K562 (cell line): ENCODE data around the gene RNF167. TPM values are rescaled to one million over a fixed set of nuclear protein-coding genes. Genes with fewer than 3 reads are reported as not detected.

ENCODE experiments used
- ATF1 ChIP-seq, 2 experiments: fragments of 450-650 bp in 1 of 2; IDR thresholded peaks; 2 replicates each; pipeline ENCODE4 v1.6.1; 2016; ENCODE audit warnings: missing compliant biosample characterization in 1 of 2, missing genetic modification characterization in 1 of 2
- CBFB ChIP-seq: sonication (generic); formaldehyde crosslinking; IDR thresholded peaks from 2 replicates; pipeline ENCODE4 v1.4.0; 2020; ENCODE audit warnings: mild to moderate bottlenecking, missing genetic modification reagents
- ETV1 ChIP-seq: fragments of 450-650 bp; conservative IDR thresholded peaks from 2 replicates; pipeline ENCODE4 v1.6.1; 2016; ENCODE audit warnings: missing genetic modification characterization, control low read depth, low read depth, missing compliant biosample characterization
- FOXK1 ChIP-seq: sonication (generic); formaldehyde crosslinking; IDR thresholded peaks from 2 replicates; pipeline ENCODE4 v1.8.0; 2022; ENCODE audit warnings: missing genetic modification reagents, mild to moderate bottlenecking, borderline replicate concordance
- FOXP1 ChIP-seq: sonication (generic); formaldehyde crosslinking; IDR thresholded peaks from 2 replicates; pipeline ENCODE4 v1.8.0; 2022; ENCODE audit warnings: mild to moderate bottlenecking, missing genetic modification reagents
- KLF10 ChIP-seq: fragments of 250-450 bp; sonication (Bioruptor Pico); IDR thresholded peaks from 2 replicates; pipeline ENCODE4 v1.6.1; 2021; ENCODE audit warnings: matching md5 sums
- MTA3 ChIP-seq: fragments of 450-650 bp; formaldehyde crosslinking; IDR thresholded peaks from 2 replicates; pipeline ENCODE4 v1.6.1; 2017; ENCODE audit warnings: mild to moderate bottlenecking, borderline replicate concordance
- MXI1 ChIP-seq: IDR thresholded peaks from 2 replicates; pipeline ENCODE4 v1.6.1; 2011; ENCODE audit warnings: low read depth, mild to moderate bottlenecking, improper control_type of control experiment, low read length
- NFIC ChIP-seq: fragments of 450-650 bp; IDR thresholded peaks from 2 replicates; pipeline ENCODE4 v1.6.1; 2017; ENCODE audit warnings: mild to moderate bottlenecking, inconsistent platforms
- PHF21A ChIP-seq: fragments of 450-650 bp; IDR thresholded peaks from 2 replicates; pipeline ENCODE4 v1.6.1; 2017; ENCODE audit warnings: low read depth, borderline replicate concordance
- PHF8 ChIP-seq: fragments of 200-600 bp; sonication (generic); IDR thresholded peaks from 2 replicates; pipeline ENCODE4 v1.6.1; 2012; ENCODE audit warnings: mixed run types, mild to moderate bottlenecking, inconsistent platforms, low read length, moderate library complexity, borderline replicate concordance
- PML ChIP-seq: IDR thresholded peaks from 2 replicates; pipeline ENCODE4 v1.6.1; 2012; ENCODE audit warnings: low read length, inconsistent platforms
- RAD21 ChIP-seq, 2 experiments: fragments of 250-450 bp in 1 of 2; fragments of 450-650 bp in 1 of 2; sonication (Bioruptor Pico) in 1 of 2; formaldehyde crosslinking in 1 of 2; IDR thresholded peaks in 1 of 2; conservative IDR thresholded peaks in 1 of 2; 2 replicates each; pipeline versions ENCODE4 v1.4.0 to v1.8.0; 2020 to 2022; ENCODE audit warnings: mild to moderate bottlenecking in 2 of 2, moderate library complexity in 1 of 2
- TCF3 ChIP-seq: sonication (generic); formaldehyde crosslinking; IDR thresholded peaks from 2 replicates; pipeline ENCODE4 v1.4.0; 2020; ENCODE audit warnings: mild to moderate bottlenecking, missing genetic modification reagents
- TEAD1 ChIP-seq, 2 experiments: fragments of 450-650 bp in 1 of 2; sonication (generic) in 1 of 2; formaldehyde crosslinking; IDR thresholded peaks; 2 replicates each; pipeline versions ENCODE4 v1.4.0 to v1.8.0; 2020 to 2022; ENCODE audit warnings: mild to moderate bottlenecking in 2 of 2, missing genetic modification reagents in 1 of 2
- U2AF2 ChIP-seq: fragments of 200-400 bp; formaldehyde crosslinking; optimal IDR thresholded peaks from 2 replicates; pipeline ENCODE3; 2017; ENCODE audit warnings: low read depth, mild to moderate bottlenecking, low read length
- ZBTB40 ChIP-seq, 2 experiments: fragments of 450-650 bp in 1 of 2; sonication (generic) in 1 of 2; formaldehyde crosslinking in 1 of 2; IDR thresholded peaks; 2 replicates each; pipeline versions ENCODE4 v1.7.1 to v1.9.0; 2016 to 2022; ENCODE audit warnings: inconsistent platforms in 1 of 2, mild to moderate bottlenecking in 1 of 2, missing genetic modification reagents in 1 of 2
- polyA plus RNA-seq, 8 experiments: library from polyadenylated mRNA; depleted of rRNA in 4 of 8; stranded (reverse) in 5 of 8; unstranded in 3 of 8; fragments of >200 nt; fragmentation: Nextera tagmentation in 2 of 8; fragmentation: Illumina TruSeq in 1 of 8; extraction: Ambion mirVana in 2 of 8; extraction: Trizol in 1 of 8; gene quantifications; 2 replicates each; pipeline versions ENCODE4 v1.2.1 to v1.2.3, GENCODE V29; 2011 to 2014; ENCODE audit warnings: inconsistent platforms in 1 of 8, missing spikeins in 1 of 8
- total RNA-seq, 7 experiments: library from RNA; depleted of rRNA in 6 of 7; stranded (reverse); fragments of >200 nt in 6 of 7; fragmentation: Illumina TruSeq in 2 of 7; extraction: Trizol in 2 of 7; gene quantifications; 2 replicates each; pipeline versions ENCODE4 v1.2.1 to v1.2.3, GENCODE V29; 2011 to 2021; ENCODE audit warnings: low replicate concordance in 1 of 7
- TF ChIP-seq, protein P1 (sequence below): sonication (generic); formaldehyde crosslinking; IDR thresholded peaks from 2 replicates; pipeline ENCODE4 v1.9.0; 2022; ENCODE audit warnings: mild to moderate bottlenecking, missing genetic modification reagents

RNF167 gene
- total and polyA plus RNA-seq, 9 of the 15 experiments (the other 6 are each of a cell fraction or from before 2014, with no cell fraction given) = 16.5 to 143 (median 45.5) TPM

- TF ChIP-seq FOXK1 (CRISPR knock-in tag) (0 out of 2 replicates have a peak, but pooled peaks have one; percentile 17), PML (peak; percentile 65), MTA3 (peak; percentile 90), KLF10 (no peak), FOXP1 (CRISPR knock-in tag) (peak; percentile 85), TCF3 (CRISPR knock-in tag) (0 out of 2 replicates have a peak, but pooled peaks have one; percentile 7), PHF21A (no peak), CBFB (CRISPR knock-in tag) (no peak), ZBTB40 (IDR thresholded peaks at IDR 0.05) (peak; percentile 74; the same call in 1 of the 2 replicates), ZBTB40 (CRISPR knock-in tag; IDR thresholded peaks at IDR 0.05) (no peak), RAD21 (CRISPR knock-in tag; conservative IDR thresholded peaks at IDR 0.05 in 1 of 2, IDR thresholded peaks at IDR 0.05 in 1 of 2) (peak; percentile 19 to 49; a peak in 3 of 4 replicates), TEAD1 (CRISPR knock-in tag; IDR thresholded peaks at IDR 0.05) (0 out of 4 replicates have a peak, but pooled peaks have one; percentile 38 to 77), MXI1 (peak; percentile 66; the same call in 1 of the 2 replicates), ETV1 (tag) (peak; percentile 42), U2AF2 (no peak), ATF1 (CRISPR knock-in tag; IDR thresholded peaks at IDR 0.05) (0 out of 2 replicates have a peak, but pooled peaks have one; percentile 31), ATF1 (tag; IDR thresholded peaks at IDR 0.05) (peak; percentile 95), PHF8 (peak; percentile 68; the same call in 1 of the 2 replicates), NFIC (peak; percentile 46; the same call in 1 of the 2 replicates)
- TF ChIP-seq, protein P1, sequence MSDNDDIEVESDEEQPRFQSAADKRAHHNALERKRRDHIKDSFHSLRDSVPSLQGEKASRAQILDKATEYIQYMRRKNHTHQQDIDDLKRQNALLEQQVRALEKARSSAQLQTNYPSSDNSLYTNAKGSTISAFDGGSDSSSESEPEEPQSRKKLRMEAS (CRISPR knock-in tag) = peak; percentile 90
Measured at GRCh38 chr17:4986951-4987766, 47.1 kb downstream of the RNF167 start, which contains the start of gene CAMTA2 (continued).
